ENCODE results near the gene APBA3.
A peak's percentile ranks its signal among the peaks of the same experiment; 100 is the strongest.

APBA3 gene

GRCh38 chr19:3761382-3762129, at the start of gene APBA3:
Gene APBA3, minus strand, starts transcription at chr19:3761692. Its CDS starts 1,428 bp downstream, at chr19:3760264.
- peak; percentile 87 to 89 for DNase-seq

GRCh38 chr19:3810708-3811355, 49.3 kb upstream of the APBA3 start:
- no peak for DNase-seq

- DNase-seq: no peak
Measured at GRCh38 chr19:3809881-3810707, 48.6 kb upstream of the APBA3 start.

- DNase-seq: no peak
Measured at GRCh38 chr19:3808420-3809143, 47.1 kb upstream of the APBA3 start.

- DNase-seq: no peak
Measured at GRCh38 chr19:3807574-3808354, 46.3 kb upstream of the APBA3 start.

GRCh38 chr19:3807131-3807480, 45.6 kb upstream of the APBA3 start:
- no peak for DNase-seq

GRCh38 chr19:3805859-3806258, 44.4 kb upstream of the APBA3 start:
- no peak for DNase-seq

- DNase-seq: no peak
Measured at GRCh38 chr19:3804429-3804828, 42.9 kb upstream of the APBA3 start.

GRCh38 chr19:3803986-3804385, 42.5 kb upstream of the APBA3 start:
- no peak for DNase-seq

GRCh38 chr19:3803114-3803888, 41.8 kb upstream of the APBA3 start:
- no peak for DNase-seq

GRCh38 chr19:3801412-3802096, 40.1 kb upstream of the APBA3 start:
- DNase-seq: peak; percentile 45 to 72

- DNase-seq: no peak
Measured at GRCh38 chr19:3800996-3801395, 39.5 kb upstream of the APBA3 start.

- DNase-seq: no peak
Measured at GRCh38 chr19:3798137-3798536, 36.6 kb upstream of the APBA3 start.

GRCh38 chr19:3796358-3796757, 34.9 kb upstream of the APBA3 start:
- no peak for DNase-seq

- DNase-seq: no peak
Measured at GRCh38 chr19:3793799-3794198, 32.3 kb upstream of the APBA3 start.

GRCh38 chr19:3792114-3792513, 30.6 kb upstream of the APBA3 start:
- no peak for DNase-seq

- DNase-seq: no peak
Measured at GRCh38 chr19:3790941-3791340, 29.4 kb upstream of the APBA3 start.

- DNase-seq: no peak
Measured at GRCh38 chr19:3790209-3790734, 28.8 kb upstream of the APBA3 start.

GRCh38 chr19:3788996-3789778, 27.7 kb upstream of the APBA3 start:
- DNase-seq: no peak

Data from NCI-H2081 (cell line).